ACC112 (cell line): ENCODE data around the gene VWA1.
A peak's percentile ranks its signal among the peaks of the same experiment; 100 is the strongest.
"Not testable (repeated sequence)": the region's sequence is repeated elsewhere in the genome, so short reads cannot be mapped to it uniquely, and the experiment has no call there.

Experiments used
- H2AFZ ChIP-seq: fragments of 200-600 bp; sonication (generic); one replicate; pipeline ENCODE4 v1.6.0; 2017; ENCODE audit warnings: antibody characterized with exemption, low read length; ENCODE audit not compliant: unreplicated experiment
- H3K27ac ChIP-seq: fragments of 200-600 bp; sonication (generic); 2 replicates; pipeline ENCODE4 v1.5.1; 2014; ENCODE audit warnings: low read depth, mild to moderate bottlenecking, antibody characterized with exemption, low read length, moderate library complexity
- H3K27me3 ChIP-seq: fragments of 200-600 bp; sonication (generic); 2 replicates; pipeline ENCODE4 v1.6.1; 2014; ENCODE audit warnings: mild to moderate bottlenecking, antibody characterized with exemption, low read length, moderate library complexity, mixed read lengths; ENCODE audit not compliant: insufficient read depth
- H3K36me3 ChIP-seq: fragments of 200-600 bp; sonication (generic); 2 replicates; pipeline ENCODE4 v1.6.1; 2016; ENCODE audit warnings: mild to moderate bottlenecking, antibody characterized with exemption, low read length, moderate library complexity, mixed read lengths; ENCODE audit not compliant: insufficient read depth
- H3K4me1 ChIP-seq: fragments of 200-600 bp; sonication (generic); one replicate; pipeline ENCODE4 v1.6.1; 2016; ENCODE audit warnings: low read length, mixed read lengths; ENCODE audit not compliant: insufficient read depth, unreplicated experiment, control insufficient read depth
- H3K4me3 ChIP-seq: fragments of 200-600 bp; sonication (generic); 2 replicates; pipeline ENCODE4 v1.5.1; 2014; ENCODE audit warnings: mild to moderate bottlenecking, low read depth, low read length
- H3K79me2 ChIP-seq: fragments of 200-600 bp; sonication (generic); one replicate; pipeline ENCODE4 v1.6.0; 2016; ENCODE audit warnings: low read length; ENCODE audit not compliant: control insufficient read depth, unreplicated experiment, insufficient read depth

The VWA1 gene

DNA sequence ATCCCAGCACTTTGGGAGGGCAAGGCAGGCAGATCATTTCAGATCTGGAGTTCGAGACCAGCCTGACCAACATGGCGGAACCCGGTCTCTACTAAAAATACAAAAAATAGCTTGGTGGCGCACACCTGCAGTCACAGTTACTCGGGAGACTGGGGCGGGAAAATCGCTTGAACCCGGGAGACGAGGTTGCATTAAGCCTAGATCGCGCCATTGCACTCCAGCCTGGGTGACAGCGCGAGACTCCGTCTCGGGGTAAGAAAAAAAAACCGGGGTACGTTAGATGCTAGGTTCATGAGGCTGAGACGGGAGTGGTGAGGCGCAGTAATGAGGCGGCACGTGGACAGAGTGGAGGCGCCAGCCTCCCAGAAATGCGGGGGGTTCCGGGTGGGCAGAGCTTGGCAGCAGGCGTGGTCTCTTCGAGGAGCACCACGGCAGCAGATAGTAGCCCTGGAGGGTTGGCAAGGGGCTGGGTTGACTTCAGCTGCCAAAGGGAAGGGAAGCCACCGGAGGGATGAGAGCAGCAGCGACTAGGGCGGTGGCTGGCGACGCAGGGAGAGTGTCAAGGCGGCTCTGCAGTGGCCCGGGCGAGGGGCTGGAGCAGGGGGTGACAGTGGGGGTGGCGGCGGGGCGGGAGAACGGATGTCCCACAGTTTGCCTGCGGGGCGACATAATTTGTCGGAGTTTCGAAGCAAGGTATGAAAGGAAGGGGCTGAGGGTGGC lies 29.2 kb upstream of the VWA1 start:
- H2AFZ ChIP-seq: no peak overlapping the region
- peaks cover 17% of the 10 kb centered on the region for H3K36me3 ChIP-seq
- H3K4me1 ChIP-seq: peaks cover 12% of the 10 kb centered on the region
- H3K79me2 ChIP-seq: peaks cover 55% of the 10 kb centered on the region
- peak overlapping the region; percentile 91 for H3K4me3 ChIP-seq
- H3K27me3 ChIP-seq: no peaks in the 10 kb centered on the region
- peak overlapping the region; percentile 67; the same call in 1 of the 2 replicates for H3K27ac ChIP-seq

DNA sequence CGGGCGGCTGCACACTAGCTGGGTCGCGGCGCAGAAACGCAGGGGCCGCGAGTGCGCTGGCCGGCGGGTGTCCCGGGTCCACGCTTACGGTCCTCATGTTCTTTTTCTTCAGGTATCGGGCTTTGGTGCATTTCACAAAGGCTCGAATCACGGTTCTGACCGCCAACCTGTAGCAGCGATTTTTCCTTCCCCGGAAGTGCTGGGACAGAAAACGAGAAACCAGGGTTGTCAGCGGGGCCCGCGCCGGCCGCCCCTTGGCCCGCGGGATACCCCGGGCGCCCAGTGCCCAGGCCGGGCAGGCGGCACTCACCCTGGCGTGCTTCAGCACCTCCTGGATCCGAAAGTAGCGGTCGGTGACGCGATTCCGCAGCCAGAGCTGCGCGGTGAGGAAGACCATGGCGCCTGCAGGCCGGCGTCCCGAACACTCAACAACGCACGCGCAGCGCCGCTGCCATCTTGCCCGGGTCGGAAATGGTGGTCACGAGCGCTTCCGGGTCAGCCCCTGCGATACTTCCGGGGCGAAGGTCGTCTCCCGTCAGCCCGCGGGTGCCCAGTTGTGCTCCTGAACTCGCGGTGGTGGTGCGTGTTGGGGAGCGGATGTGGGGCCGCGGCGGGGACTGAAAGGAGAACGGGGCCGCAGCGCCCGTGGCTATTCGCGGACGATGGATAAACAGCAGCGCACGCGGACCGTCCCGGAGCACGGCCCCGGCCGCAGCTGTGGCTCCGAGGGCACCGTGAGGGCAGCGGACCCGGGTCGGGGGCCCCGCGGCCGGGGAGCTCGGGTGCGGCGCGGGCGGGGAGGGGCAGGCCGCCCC lies 28.5 kb upstream of the VWA1 start, which contains the start of gene MRPL20:
MRPL20 (minus strand) TSS at position 473 of the 815 bp plus-strand sequence; CDS start at position 397, 76 bp downstream.
- peak within 1 kb of the TSS; percentile 67 for H3K27ac ChIP-seq
- H3K36me3 ChIP-seq: peaks cover 14% of the 10 kb centered on the region
- H3K27me3 ChIP-seq: no peaks in the 10 kb centered on the region
- peak within 1 kb of the TSS; percentile 74 for H2AFZ ChIP-seq
- peaks cover 12% of the 10 kb centered on the region for H3K4me1 ChIP-seq
- H3K79me2 ChIP-seq: peaks cover 47% of the 10 kb centered on the region
- H3K4me3 ChIP-seq: peak within 1 kb of the TSS; percentile 91

DNA sequence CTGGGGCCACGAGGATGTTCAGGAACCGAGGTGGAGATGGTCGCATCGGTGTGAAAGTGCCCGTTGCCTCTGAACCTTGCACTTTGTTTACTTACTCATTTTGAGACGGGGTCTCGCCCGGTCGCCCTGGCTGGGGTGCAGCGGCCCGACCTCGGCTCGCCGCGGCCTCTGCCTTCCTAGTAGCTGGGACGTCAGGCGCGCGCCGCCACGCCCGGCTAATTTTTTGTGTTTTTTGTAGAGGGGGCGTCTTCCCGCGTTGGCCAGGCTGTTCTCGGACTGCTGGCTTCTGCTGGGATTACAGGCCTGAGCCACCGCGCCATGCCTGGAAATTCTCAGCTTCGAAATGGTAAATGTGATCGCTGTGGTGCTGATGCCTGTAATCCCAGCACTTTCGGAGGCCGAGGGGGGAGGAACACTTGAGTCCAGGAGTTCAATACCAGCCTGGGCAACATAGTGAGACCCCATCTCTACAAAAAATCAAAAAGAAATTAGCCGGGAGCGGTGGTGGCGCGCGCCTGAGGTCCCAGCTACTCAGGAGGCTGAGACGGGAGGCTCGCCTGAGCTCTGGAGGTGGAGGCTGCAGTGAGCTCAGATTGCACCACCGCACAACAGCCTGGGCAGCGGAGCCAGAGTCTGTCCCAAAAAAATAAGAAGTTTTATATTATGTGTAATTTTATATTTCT lies 27.7 kb upstream of the VWA1 start:
- Histone ChIP-seq H3K4me1 (peaks cover 12% of the 10 kb centered on the region), H2AFZ (peak overlapping the region; percentile 27), H3K36me3 (peaks cover 10% of the 10 kb centered on the region), H3K79me2 (peaks cover 47% of the 10 kb centered on the region), H3K27ac (peak overlapping the region; percentile 67), H3K4me3 (peak overlapping the region; percentile 91), H3K27me3 (no peaks in the 10 kb centered on the region)

DNA sequence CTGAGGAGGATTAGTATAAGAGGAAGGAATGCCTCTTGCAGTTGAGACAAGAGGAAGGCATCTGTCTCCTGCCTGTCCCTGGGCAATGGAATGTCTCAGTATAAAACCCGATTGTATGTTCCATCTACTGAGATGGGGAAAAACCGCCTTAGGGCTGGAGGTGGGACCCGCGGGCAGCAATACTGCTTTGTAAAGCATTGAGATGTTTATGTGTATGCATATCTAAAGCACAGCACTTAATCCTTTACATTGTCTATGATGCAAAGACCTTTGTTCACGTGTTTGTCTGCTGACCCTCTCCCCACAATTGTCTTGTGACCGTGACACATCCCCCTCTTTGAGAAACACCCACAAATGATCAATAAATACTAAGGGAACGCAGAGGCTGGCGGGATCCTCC lies 25.3 kb upstream of the VWA1 start:
- not testable (repeated sequence) for H3K36me3 ChIP-seq, H2AFZ ChIP-seq, H3K27ac ChIP-seq, H3K4me3 ChIP-seq, H3K27me3 ChIP-seq
- Histone ChIP-seq H3K79me2 (peaks cover 42% of the 10 kb centered on the region), H3K4me1 (peaks cover 12% of the 10 kb centered on the region)

DNA sequence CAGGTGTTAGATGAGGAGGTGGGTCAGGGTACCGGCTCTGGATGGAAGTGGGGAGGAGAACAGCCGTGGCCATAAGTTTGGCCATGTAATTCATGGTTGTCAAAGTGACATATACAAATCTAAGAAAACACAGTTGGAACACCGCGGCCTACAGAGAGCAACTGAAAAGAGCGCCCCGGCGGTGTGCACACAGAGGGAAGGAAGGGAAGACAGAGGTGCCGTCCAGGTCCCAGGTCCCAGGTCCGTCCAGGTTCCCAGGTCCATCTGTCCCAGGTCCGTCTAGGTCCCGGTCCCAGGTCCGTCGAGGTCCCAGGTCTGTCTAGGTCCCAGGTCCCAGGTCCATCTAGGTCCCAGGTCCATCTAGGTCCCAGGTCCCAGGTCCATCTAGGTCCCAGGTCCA lies 23.9 kb upstream of the VWA1 start:
- Histone ChIP-seq H3K27ac (no peak overlapping the region), H3K36me3 (peaks cover 3% of the 10 kb centered on the region; the same call in 1 of the 2 replicates), H3K4me1 (peaks cover 4% of the 10 kb centered on the region), H3K27me3 (no peaks in the 10 kb centered on the region), H3K4me3 (no peak overlapping the region), H3K79me2 (peaks cover 28% of the 10 kb centered on the region), H2AFZ (no peak overlapping the region)

DNA sequence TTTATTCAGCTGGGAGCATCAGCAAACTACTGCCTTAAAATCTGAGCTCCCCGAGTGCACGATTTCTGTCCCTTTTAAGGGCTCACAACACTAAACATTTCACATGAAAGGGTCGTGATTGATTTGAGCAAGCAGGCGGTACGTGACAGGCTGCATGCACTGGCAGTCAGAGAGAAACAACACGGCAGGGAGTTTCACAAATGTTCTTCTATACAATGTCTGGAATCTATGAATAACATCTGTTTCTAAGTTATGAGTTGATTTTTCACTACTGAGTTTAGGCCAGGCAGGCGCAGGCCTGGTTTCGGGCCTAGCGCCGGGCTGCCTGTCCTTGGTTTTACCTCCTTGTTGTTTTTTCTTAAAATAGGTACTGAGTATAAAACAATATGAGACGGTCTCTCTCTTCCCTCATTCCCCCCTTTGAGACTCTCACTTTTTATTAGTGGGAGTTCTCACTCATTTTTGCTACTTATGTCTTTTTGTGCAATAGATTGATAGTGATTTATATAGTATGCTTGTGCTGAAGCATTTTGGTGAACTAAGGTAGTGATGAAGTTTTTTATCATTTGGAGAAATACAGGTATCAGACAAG lies 23.1 kb upstream of the VWA1 start:
- H3K79me2 ChIP-seq: peaks cover 21% of the 10 kb centered on the region
- not testable (repeated sequence) for H3K4me1 ChIP-seq, H3K27ac ChIP-seq, H3K4me3 ChIP-seq, H3K27me3 ChIP-seq, H3K36me3 ChIP-seq, H2AFZ ChIP-seq

DNA sequence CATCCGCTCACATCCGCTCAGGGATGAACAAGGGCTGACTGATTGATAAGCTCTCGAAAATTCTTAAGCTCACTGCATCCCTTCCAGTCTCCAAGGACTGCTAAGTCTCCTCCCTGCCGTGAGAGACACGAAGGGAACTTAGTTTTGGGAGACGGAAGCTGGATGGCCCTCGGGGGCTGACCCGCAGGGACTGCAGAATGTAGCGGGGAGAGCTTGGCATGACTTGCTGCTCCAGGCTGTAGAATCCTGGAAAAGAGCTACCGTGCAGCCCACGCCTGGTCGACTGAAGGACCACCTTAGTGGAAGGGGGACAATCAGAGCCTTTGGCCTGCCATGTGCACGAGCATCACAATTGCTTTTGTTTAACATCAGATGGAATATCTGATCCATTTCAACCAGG lies 19.7 kb upstream of the VWA1 start:
- no peaks in the 10 kb centered on the region for H3K4me1 ChIP-seq
- H3K79me2 ChIP-seq: no peaks in the 10 kb centered on the region
- no peak overlapping the region for H2AFZ ChIP-seq
- no peak overlapping the region for H3K4me3 ChIP-seq
- no peak overlapping the region for H3K27ac ChIP-seq
- peaks cover 3% of the 10 kb centered on the region; the same call in 1 of the 2 replicates for H3K27me3 ChIP-seq
- no peaks in the 10 kb centered on the region for H3K36me3 ChIP-seq

DNA sequence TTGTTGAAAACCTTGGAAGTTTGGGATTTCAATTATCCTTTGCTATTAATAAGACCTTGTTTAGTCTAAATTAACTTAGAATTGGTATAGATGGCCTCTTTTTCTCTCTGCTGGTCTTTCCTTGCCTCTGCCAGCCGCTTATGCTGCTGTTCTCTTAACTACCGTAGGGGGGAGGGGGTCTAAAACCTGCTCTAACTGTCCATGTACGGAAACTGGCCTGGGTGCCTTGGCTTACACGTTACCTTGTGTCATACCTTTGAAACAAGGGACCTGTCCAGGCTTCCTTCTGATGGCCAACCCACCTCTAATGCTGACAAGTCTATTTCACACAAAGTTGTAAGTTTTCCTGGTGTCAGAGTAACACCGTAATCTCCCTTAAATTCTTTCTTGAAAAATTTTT lies 18.1 kb upstream of the VWA1 start:
- not testable (repeated sequence) for H2AFZ ChIP-seq, H3K4me1 ChIP-seq, H3K36me3 ChIP-seq, H3K79me2 ChIP-seq, H3K27ac ChIP-seq, H3K4me3 ChIP-seq, H3K27me3 ChIP-seq

DNA sequence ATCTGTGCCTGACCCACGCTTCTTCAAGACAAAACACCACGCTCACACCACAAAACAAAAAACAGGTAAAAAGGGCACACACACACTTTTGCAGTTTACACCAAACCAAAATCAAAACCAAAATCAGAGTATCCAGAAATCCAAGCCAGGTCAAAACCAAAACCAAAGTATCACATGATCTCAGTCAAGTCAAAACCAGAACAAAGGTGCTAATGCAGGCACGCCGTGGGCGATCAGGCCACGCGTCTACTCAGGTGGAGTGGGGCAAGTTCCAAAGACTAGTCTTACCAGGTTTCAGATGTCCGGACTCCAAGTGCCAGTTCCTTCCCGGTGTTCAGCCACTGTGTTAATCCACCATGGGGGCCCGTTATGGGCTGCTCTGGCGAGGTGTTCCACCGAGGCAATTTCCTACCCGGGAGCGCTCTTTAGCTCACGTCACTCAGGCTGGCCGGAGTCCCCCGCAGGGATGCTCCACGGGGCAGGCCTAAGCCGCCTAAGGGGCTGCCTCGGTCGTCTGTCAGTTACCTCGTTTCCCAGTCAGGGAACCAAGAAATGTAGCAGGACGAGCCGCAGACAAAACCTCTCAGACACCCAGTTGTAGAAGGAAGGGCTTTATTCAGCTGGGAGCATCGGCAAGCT lies 17.5 kb upstream of the VWA1 start:
- not testable (repeated sequence) for H3K27me3 ChIP-seq, H2AFZ ChIP-seq, H3K27ac ChIP-seq, H3K4me1 ChIP-seq, H3K4me3 ChIP-seq, H3K36me3 ChIP-seq, H3K79me2 ChIP-seq
